Fibroblast of lung (primary cell): ENCODE measurements around the gene MCAT. TPM values are rescaled to one million over a fixed set of nuclear protein-coding genes. Genes with fewer than 3 reads are reported as not detected.
A peak's percentile ranks its signal among the peaks of the same experiment; 100 is the strongest.

Source experiments
- DNase-seq, 2 donors: peaks; one replicate each; pipeline versions ENCODE4 v3.0.0 to v3.0.0-alpha.2; 2010; ENCODE audit warnings: low read depth in 2 of 2
- H2AFZ ChIP-seq: 2 replicates; pipeline ENCODE4 v1.5.1; 2012; ENCODE audit warnings: low read length, control low read depth, inconsistent platforms
- H3K27ac ChIP-seq: 2 replicates; pipeline ENCODE4 v1.5.1; 2011; ENCODE audit warnings: low read length, control low read depth; ENCODE audit not compliant: insufficient read depth
- H3K27me3 ChIP-seq: 2 replicates; pipeline ENCODE4 v1.5.1; 2011; ENCODE audit warnings: mild to moderate bottlenecking, low read length; ENCODE audit not compliant: control insufficient read depth, insufficient read depth
- H3K36me3 ChIP-seq: 2 replicates; pipeline ENCODE4 v1.5.1; 2011; ENCODE audit warnings: low read length; ENCODE audit not compliant: control insufficient read depth, insufficient read depth
- H3K4me1 ChIP-seq: 2 replicates; pipeline ENCODE4 v1.5.1; 2011; ENCODE audit warnings: low read length; ENCODE audit not compliant: control insufficient read depth, insufficient read depth; ENCODE audit errors: extremely low read depth
- H3K4me2 ChIP-seq: 2 replicates; pipeline ENCODE4 v1.5.1; 2011; ENCODE audit warnings: low read length, control low read depth; ENCODE audit not compliant: insufficient read depth; ENCODE audit errors: extremely low read depth
- H3K4me3 ChIP-seq, 4 experiments: fragments of 200-600 bp in 1 of 4; sonication (generic) in 1 of 4; replicated peaks in 1 of 4; 2 replicates each; pipeline ENCODE4 v1.5.1; 2011 to 2016; ENCODE audit warnings: low read length in 4 of 4, low read depth in 3 of 4, mild to moderate bottlenecking in 3 of 4, control low read depth in 2 of 4, inconsistent platforms in 1 of 4, mixed read lengths in 1 of 4; ENCODE audit not compliant: insufficient read depth in 1 of 4; ENCODE audit errors: control extremely low read depth in 1 of 4
- H3K79me2 ChIP-seq: 2 replicates; pipeline ENCODE4 v1.5.1; 2012; ENCODE audit warnings: mild to moderate bottlenecking, low read length, inconsistent platforms; ENCODE audit not compliant: control insufficient read depth, insufficient read depth
- H3K9ac ChIP-seq: 2 replicates; pipeline ENCODE4 v1.5.1; 2011; ENCODE audit warnings: mild to moderate bottlenecking, low read length, control low read depth; ENCODE audit not compliant: insufficient read depth
- H3K9me3 ChIP-seq: 2 replicates; pipeline ENCODE4 v1.5.1; 2012; ENCODE audit warnings: low read depth, low read length; ENCODE audit not compliant: control insufficient read depth, insufficient read depth
- H4K20me1 ChIP-seq: 2 replicates; pipeline ENCODE4 v1.5.1; 2011; ENCODE audit warnings: low read length; ENCODE audit not compliant: control insufficient read depth, insufficient read depth; ENCODE audit errors: extremely low read depth
- EZH2 ChIP-seq: IDR thresholded peaks from 2 replicates; pipeline ENCODE4 v1.5.1; 2012; ENCODE audit warnings: low read length, control low read depth, mild to moderate bottlenecking; ENCODE audit errors: missing control alignments
- polyA plus RNA-seq, 2 donors: library from polyadenylated mRNA; depleted of rRNA in 1 of 2; stranded (reverse) in 1 of 2; unstranded in 1 of 2; fragments of >200 nt; gene quantifications; 2 replicates each; pipeline ENCODE4 v1.2.1, GENCODE V29; 2011 to 2012; ENCODE audit warnings: missing spikeins in 1 of 2
- total RNA-seq: library from RNA; depleted of rRNA; stranded (reverse); fragments of >200 nt; gene quantifications from 2 replicates; pipeline ENCODE4 v1.2.1, GENCODE V29; 2014
- TF ChIP-seq, protein P1 (sequence below), 2 donors: IDR thresholded peaks in 1 of 2; conservative IDR thresholded peaks in 1 of 2; 1 replicate in 1 of 2; 2 replicates in 1 of 2; pipeline ENCODE4 v1.5.1; 2011 to 2012; ENCODE audit warnings: low read length in 2 of 2, control low read depth in 1 of 2, inconsistent platforms in 1 of 2, low read depth in 1 of 2, mild to moderate bottlenecking in 1 of 2

The MCAT gene
- total and polyA plus RNA-seq, 2 donors (not counting 1 experiment from before 2014, with no cell fraction given), result 8.4 to 9.3 TPM

DNA sequence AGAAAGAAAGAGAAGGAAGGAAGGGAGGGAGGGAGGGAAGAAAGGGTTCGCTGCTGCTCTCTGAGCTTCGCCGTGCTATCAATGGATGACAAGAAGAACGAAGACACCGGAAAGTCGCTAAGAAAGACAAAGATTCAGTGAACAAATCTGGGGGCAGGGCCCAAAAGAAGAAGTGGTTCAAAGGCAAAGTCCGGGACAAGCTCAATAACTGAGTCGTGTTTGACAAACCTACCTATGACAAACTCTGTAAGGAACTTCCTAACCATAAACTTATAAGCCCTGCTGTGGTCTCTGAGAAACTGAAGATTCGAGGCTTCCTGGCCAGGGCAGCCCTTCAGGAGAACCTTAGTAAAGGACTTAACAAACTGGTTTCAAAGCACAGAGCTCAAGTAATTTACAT, 51.1 kb downstream of the MCAT start:
- Histone ChIP-seq H2AFZ (no peak overlapping the region), H3K79me2 (no peaks in the 10 kb centered on the region), H3K4me1 (peaks cover 2% of the 10 kb centered on the region), H3K4me2 (no peak overlapping the region), H3K4me3 (no peak overlapping the region), H4K20me1 (no peaks in the 10 kb centered on the region), H3K9me3 (no peaks in the 10 kb centered on the region), H3K27ac (no peak overlapping the region), H3K36me3 (no peaks in the 10 kb centered on the region), H3K9ac (no peak overlapping the region), H3K27me3 (no peaks in the 10 kb centered on the region)
- TF ChIP-seq EZH2, result no peak
- TF ChIP-seq, protein P1, sequence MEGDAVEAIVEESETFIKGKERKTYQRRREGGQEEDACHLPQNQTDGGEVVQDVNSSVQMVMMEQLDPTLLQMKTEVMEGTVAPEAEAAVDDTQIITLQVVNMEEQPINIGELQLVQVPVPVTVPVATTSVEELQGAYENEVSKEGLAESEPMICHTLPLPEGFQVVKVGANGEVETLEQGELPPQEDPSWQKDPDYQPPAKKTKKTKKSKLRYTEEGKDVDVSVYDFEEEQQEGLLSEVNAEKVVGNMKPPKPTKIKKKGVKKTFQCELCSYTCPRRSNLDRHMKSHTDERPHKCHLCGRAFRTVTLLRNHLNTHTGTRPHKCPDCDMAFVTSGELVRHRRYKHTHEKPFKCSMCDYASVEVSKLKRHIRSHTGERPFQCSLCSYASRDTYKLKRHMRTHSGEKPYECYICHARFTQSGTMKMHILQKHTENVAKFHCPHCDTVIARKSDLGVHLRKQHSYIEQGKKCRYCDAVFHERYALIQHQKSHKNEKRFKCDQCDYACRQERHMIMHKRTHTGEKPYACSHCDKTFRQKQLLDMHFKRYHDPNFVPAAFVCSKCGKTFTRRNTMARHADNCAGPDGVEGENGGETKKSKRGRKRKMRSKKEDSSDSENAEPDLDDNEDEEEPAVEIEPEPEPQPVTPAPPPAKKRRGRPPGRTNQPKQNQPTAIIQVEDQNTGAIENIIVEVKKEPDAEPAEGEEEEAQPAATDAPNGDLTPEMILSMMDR (conservative IDR thresholded peaks at IDR 0.05 in 1 of 2, IDR thresholded peaks at IDR 0.05 in 1 of 2; ENCODE audit: low read depth in 1 of 2, low read length in 2 of 2), result no peak
- no peak for DNase-seq

DNA sequence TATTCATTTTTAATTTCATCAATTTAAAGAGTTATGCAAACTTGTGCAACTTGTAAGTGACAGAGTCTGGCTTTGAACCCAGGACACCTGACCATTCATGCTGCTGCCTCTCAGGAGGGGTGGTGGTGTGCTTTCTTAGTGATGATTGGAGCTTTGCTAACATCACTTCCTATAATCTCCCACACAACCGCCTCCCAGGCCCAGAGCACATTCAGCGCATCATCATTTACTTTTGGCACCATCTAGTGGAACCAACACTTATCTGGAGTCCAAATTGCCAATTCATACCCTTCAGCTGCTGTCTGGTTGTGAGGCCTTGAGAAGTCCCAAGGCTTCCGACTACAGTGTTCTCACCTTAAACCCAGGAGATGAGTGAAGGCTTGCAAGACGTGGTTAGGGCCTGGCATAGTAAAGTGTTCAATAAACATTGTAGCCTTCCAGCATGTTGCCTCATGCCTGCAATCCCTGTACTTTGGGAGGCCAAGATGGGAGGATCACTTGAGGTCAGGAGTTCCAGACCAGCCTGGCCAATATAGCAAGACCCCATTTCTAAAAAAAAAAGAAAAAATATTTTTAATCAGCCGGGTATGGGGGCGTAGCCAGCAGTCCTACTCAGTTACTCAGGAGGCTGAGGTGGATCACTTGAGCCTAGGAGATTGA, 52.9 kb downstream of the MCAT start:
- Histone ChIP-seq H3K4me3 (no peak overlapping the region), H2AFZ (no peak overlapping the region), H4K20me1 (no peaks in the 10 kb centered on the region), H3K9ac (no peak overlapping the region), H3K4me2 (no peak overlapping the region), H3K79me2 (no peaks in the 10 kb centered on the region), H3K27me3 (no peaks in the 10 kb centered on the region), H3K9me3 (no peaks in the 10 kb centered on the region), H3K36me3 (no peaks in the 10 kb centered on the region), H3K4me1 (peaks cover 2% of the 10 kb centered on the region), H3K27ac (no peak overlapping the region)
- DNase-seq, result peak; percentile 86 to 89
- TF ChIP-seq, protein P1 (conservative IDR thresholded peaks at IDR 0.05 in 1 of 2, IDR thresholded peaks at IDR 0.05 in 1 of 2; ENCODE audit: low read depth in 1 of 2, low read length in 2 of 2), result peak; percentile 36 to 50
- TF ChIP-seq EZH2, result no peak

DNA sequence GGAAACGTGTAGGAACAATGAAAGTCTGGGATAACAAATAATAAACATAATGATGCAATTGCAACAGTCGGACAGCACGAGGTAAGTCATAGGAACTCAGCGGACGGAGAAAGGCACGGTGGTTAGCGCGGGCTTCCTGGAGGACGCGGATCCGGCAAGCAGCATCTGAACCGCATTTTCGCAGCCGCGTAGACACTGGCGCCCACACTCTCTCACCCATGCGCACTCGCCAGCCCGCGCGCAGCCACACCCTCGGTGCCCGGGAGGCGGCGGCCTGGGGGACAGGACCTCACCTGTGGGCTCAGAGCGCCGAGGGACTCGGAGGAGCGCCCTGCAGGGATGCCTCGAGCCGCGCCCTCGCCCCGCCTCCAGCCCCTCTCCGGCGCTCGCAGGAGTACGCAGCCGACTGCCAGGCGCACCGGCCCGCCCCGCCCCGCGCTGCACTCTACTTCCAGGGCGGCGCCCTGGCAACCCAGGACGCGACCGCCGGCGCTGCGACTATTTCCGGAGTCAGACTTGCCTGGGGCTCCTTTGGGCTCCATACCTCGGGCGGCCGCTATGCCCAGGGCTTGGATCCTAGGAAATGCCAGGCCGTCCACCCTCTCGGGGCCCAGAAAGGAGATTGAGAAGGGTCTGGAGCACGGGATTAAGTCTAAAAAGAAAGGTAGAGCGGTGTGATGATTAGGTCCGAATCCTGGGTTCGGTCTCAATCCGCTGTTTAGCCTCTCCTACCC, 54.0 kb downstream of the MCAT start, which contains the start of gene TTLL1:
TTLL1 (minus strand) TSS at position 408 of the 734 bp plus-strand sequence. CDS start 13,805 bp downstream, outside the sequence.
- no peaks in the 10 kb centered on the region for H3K9me3 ChIP-seq

More for the DNA sequence above, 54.0 kb downstream of the MCAT start, which contains the start of gene TTLL1:
- Histone ChIP-seq H3K4me1 (peaks cover 2% of the 10 kb centered on the region), H4K20me1 (no peaks in the 10 kb centered on the region), H3K27me3 (no peaks in the 10 kb centered on the region), H3K36me3 (no peaks in the 10 kb centered on the region), H2AFZ (peak within 1 kb of the TSS; percentile 97), H3K4me2 (peak within 1 kb of the TSS; percentile 99), H3K9ac (peak within 1 kb of the TSS; percentile 55), H3K27ac (peak within 1 kb of the TSS; percentile 63), H3K4me3 (peak within 1 kb of the TSS; percentile 79 to 95 (median 83)), H3K79me2 (no peaks in the 10 kb centered on the region)
- TF ChIP-seq EZH2, result no peak
- TF ChIP-seq, protein P1 (conservative IDR thresholded peaks at IDR 0.05 in 1 of 2, IDR thresholded peaks at IDR 0.05 in 1 of 2; ENCODE audit: low read depth in 1 of 2, low read length in 2 of 2), result peak in 1 of 2 donors; percentile 1
- DNase-seq, result peak; percentile 77 to 84
